ENCODE measurements around the gene TMEM156. TPM values are rescaled to one million over a fixed set of nuclear protein-coding genes. Genes with fewer than 3 reads are reported as not detected.
A peak's percentile ranks its signal among the peaks of the same experiment; 100 is the strongest.

The TMEM156 gene
- total RNA-seq, 4 donors from 2014 or later: 0.15 to 9.6 (median 1.1) TPM; not detected in 1

- intact Hi-C loops (cut with DNase I): no loop called here
- DNase-seq: no peak
- H3K4me1 ChIP-seq: peaks cover 0 to 5% (median 0%) of the 10 kb centered on the region in 3 donors
- TF ChIP-seq CTCF (IDR thresholded peaks at IDR 0.05) (no peak), POLR2A (IDR thresholded peaks at IDR 0.05) (no peak)
- H3K27me3 ChIP-seq: no peaks in the 10 kb centered on the region
- H3K9me3 ChIP-seq: no peaks in the 10 kb centered on the region
- 70 to 90% methylated on average over 6 of the region's 6 CpGs for WGBS, 2 donors
- H3K4me3 ChIP-seq: no peak overlapping the region
- H3K36me3 ChIP-seq: peaks cover 0 to 100% (median 0%) of the 10 kb centered on the region in 3 donors
- peak overlapping the region in 3 of 4 donors; percentile 24 to 49 (median 34) for H3K27ac ChIP-seq
These were observed 105.3 kb downstream of the TMEM156 start for GRCh38 chr4:38926896-38927295.

GRCh38 chr4:38925492-38926413 lies 106.5 kb downstream of the TMEM156 start:
- TF ChIP-seq POLR2A (IDR thresholded peaks at IDR 0.05) (no peak), CTCF (IDR thresholded peaks at IDR 0.05) (no peak)
- Histone ChIP-seq H3K27ac (peak overlapping the region in 3 of 4 donors; percentile 34 to 58 (median 49)), H3K36me3 (peaks cover 0 to 100% (median 0%) of the 10 kb centered on the region in 3 donors), H3K4me1 (peaks cover 0 to 5% (median 0%) of the 10 kb centered on the region in 3 donors), H3K9me3 (no peaks in the 10 kb centered on the region), H3K4me3 (no peak overlapping the region), H3K27me3 (no peaks in the 10 kb centered on the region)
- intact Hi-C loops (cut with DNase I): no loop called here
- no peak for DNase-seq
- WGBS, 2 donors: 65 to 66% methylated on average over 3 of the region's 3 CpGs

- WGBS, 2 donors: 61 to 71% methylated on average over 5 of the region's 5 CpGs
- Histone ChIP-seq H3K9me3 (no peaks in the 10 kb centered on the region), H3K27me3 (no peaks in the 10 kb centered on the region), H3K36me3 (peaks cover 0 to 100% (median 0%) of the 10 kb centered on the region in 3 donors), H3K27ac (peak overlapping the region in 1 of 4 donors; percentile 23), H3K4me1 (peaks cover 0 to 5% (median 0%) of the 10 kb centered on the region in 3 donors), H3K4me3 (no peak overlapping the region)
- intact Hi-C loops (cut with DNase I): no loop called here
- no peak for TF ChIP-seq CTCF (IDR thresholded peaks at IDR 0.05)
- no peak for TF ChIP-seq POLR2A (IDR thresholded peaks at IDR 0.05)
- DNase-seq: no peak
These were observed 107.9 kb downstream of the TMEM156 start for GRCh38 chr4:38924353-38924752.

- intact Hi-C loops (cut with DNase I): no loop called here
- Histone ChIP-seq H3K4me1 (peaks cover 0 to 5% (median 0%) of the 10 kb centered on the region in 3 donors), H3K36me3 (peaks cover 0 to 100% (median 0%) of the 10 kb centered on the region in 3 donors), H3K27me3 (no peaks in the 10 kb centered on the region), H3K9me3 (no peaks in the 10 kb centered on the region), H3K27ac (peak overlapping the region in 2 of 4 donors; percentile 31 to 49), H3K4me3 (no peak overlapping the region)
- TF ChIP-seq CTCF (IDR thresholded peaks at IDR 0.05): no peak
- no peak for TF ChIP-seq POLR2A (IDR thresholded peaks at IDR 0.05)
- WGBS, 2 donors: 40 to 56% methylated on average over 2 of the region's 2 CpGs
- no peak for DNase-seq
These were observed 108.5 kb downstream of the TMEM156 start for GRCh38 chr4:38923746-38924145.

GRCh38 chr4:38921151-38921550 lies 111.1 kb downstream of the TMEM156 start:
- no peak overlapping the region for H3K4me3 ChIP-seq
- H3K4me1 ChIP-seq: peaks cover 0 to 2% (median 0%) of the 10 kb centered on the region in 3 donors
- peaks cover 0 to 100% (median 0%) of the 10 kb centered on the region in 3 donors for H3K36me3 ChIP-seq
- no peak for TF ChIP-seq CTCF (IDR thresholded peaks at IDR 0.05)
- no peak for TF ChIP-seq POLR2A (IDR thresholded peaks at IDR 0.05)
- no peaks in the 10 kb centered on the region for H3K9me3 ChIP-seq
- intact Hi-C loops (cut with DNase I): no loop called here
- H3K27me3 ChIP-seq: no peaks in the 10 kb centered on the region
- 92 to 100% methylated on average over 3 of the region's 3 CpGs for WGBS, 2 donors
- H3K27ac ChIP-seq: no peak overlapping the region
- DNase-seq: no peak

All from esophagus squamous epithelium (tissue), 5 donors.